ENCODE data around the gene AKR1C8.
"Not testable (repeated sequence)": the region's sequence is repeated elsewhere in the genome, so short reads cannot be mapped to it uniquely, and the experiment has no call there.

GRCh38 chr10:5175581-5175980 lies 9.4 kb downstream of the AKR1C8 start:
- not testable (repeated sequence) for TF ChIP-seq CTCF (IDR thresholded peaks at IDR 0.05); EZH2 (IDR thresholded peaks at IDR 0.05; ENCODE audit: borderline replicate concordance, insufficient read depth, low read depth, low read length, poor library complexity, severe bottlenecking)

All from B cell (primary cell).